ENCODE results near the gene PRRG2.
A peak's percentile ranks its signal among the peaks of the same experiment; 100 is the strongest.

Gene PRRG2

GRCh38 chr19:49557641-49558325, 23.3 kb upstream of the PRRG2 start:
- no peak for DNase-seq

- DNase-seq = no peak
Observed at GRCh38 chr19:49558591-49558990, 22.5 kb upstream of the PRRG2 start.

GRCh38 chr19:49559443-49559842, 21.7 kb upstream of the PRRG2 start:
- no peak for DNase-seq

- no peak for DNase-seq
Observed at GRCh38 chr19:49559928-49560327, 21.2 kb upstream of the PRRG2 start.

GRCh38 chr19:49560358-49560900, 20.7 kb upstream of the PRRG2 start:
- DNase-seq = no peak

GRCh38 chr19:49564616-49565045, 16.5 kb upstream of the PRRG2 start:
- DNase-seq = no peak

- DNase-seq = no peak
Observed at GRCh38 chr19:49565261-49565660, 15.9 kb upstream of the PRRG2 start.

GRCh38 chr19:49566302-49566701, 14.8 kb upstream of the PRRG2 start:
- DNase-seq = no peak

- no peak for DNase-seq
Observed at GRCh38 chr19:49567861-49568441, 13.2 kb upstream of the PRRG2 start.

- peak; percentile 78 for DNase-seq
Observed at GRCh38 chr19:49570138-49570856, 10.8 kb upstream of the PRRG2 start.

- no peak for DNase-seq
Observed at GRCh38 chr19:49570997-49571676, 10.0 kb upstream of the PRRG2 start.

- DNase-seq = no peak
Observed at GRCh38 chr19:49573009-49573408, 8.1 kb upstream of the PRRG2 start.

- no peak for DNase-seq
Observed at GRCh38 chr19:49573425-49573824, 7.7 kb upstream of the PRRG2 start.

GRCh38 chr19:49574206-49574755, 6.8 kb upstream of the PRRG2 start:
- no peak for DNase-seq

- DNase-seq = no peak
Observed at GRCh38 chr19:49579193-49579592, 1.9 kb upstream of the PRRG2 start.

GRCh38 chr19:49579947-49580263, 1.2 kb upstream of the PRRG2 start:
- DNase-seq = no peak

GRCh38 chr19:49580264-49581006, 681 bp upstream of the PRRG2 start, which contains the start of gene NOSIP:
Gene NOSIP, minus strand, starts transcription at chr19:49580556. Its CDS starts 19,865 bp downstream, at chr19:49560691.
- peak; percentile 97 for DNase-seq

- DNase-seq = no peak
Observed at GRCh38 chr19:49583239-49583638, 2.1 kb downstream of the PRRG2 start.

GRCh38 chr19:49585023-49585422, 3.9 kb downstream of the PRRG2 start:
- no peak for DNase-seq

- DNase-seq = no peak
Observed at GRCh38 chr19:49587227-49587626, 6.1 kb downstream of the PRRG2 start.

- no peak for DNase-seq
Observed at GRCh38 chr19:49588365-49589122, 7.4 kb downstream of the PRRG2 start.

Data from fibroblast of skin of abdomen (primary cell).